ENCODE measurements around the gene PEX14.

DNA sequence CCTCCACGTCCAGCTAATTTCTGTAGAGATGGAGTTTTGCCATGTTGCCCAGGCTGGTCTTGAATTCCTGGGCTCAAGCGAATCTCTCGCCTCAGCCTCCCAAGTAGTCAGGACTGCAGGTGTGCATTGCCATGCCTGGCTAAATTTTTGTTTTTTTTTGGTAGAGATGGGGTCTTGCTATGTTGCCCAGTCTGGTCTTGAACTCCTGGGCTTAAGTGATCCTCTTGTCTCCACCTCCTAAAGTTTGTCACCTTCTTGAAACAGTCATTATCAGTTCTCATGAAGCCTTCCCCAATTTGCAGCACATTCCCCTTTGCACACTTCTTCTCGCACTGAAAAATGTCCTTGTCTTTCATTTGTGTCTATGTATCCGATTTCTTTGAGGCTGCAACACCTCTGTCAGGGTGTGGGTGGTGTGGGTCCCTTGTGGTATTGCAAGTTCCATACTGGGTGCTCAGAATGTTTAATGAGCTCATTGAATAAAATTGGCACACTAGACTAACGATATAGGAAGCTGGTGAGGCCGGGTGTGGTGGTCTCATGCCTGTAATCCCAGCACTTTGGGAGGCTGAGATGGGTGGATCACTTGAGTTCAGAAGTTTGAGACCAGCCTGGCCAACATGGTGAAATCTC is 27.8 kb upstream of the PEX14 start:
- TF ChIP-seq, protein P1, sequence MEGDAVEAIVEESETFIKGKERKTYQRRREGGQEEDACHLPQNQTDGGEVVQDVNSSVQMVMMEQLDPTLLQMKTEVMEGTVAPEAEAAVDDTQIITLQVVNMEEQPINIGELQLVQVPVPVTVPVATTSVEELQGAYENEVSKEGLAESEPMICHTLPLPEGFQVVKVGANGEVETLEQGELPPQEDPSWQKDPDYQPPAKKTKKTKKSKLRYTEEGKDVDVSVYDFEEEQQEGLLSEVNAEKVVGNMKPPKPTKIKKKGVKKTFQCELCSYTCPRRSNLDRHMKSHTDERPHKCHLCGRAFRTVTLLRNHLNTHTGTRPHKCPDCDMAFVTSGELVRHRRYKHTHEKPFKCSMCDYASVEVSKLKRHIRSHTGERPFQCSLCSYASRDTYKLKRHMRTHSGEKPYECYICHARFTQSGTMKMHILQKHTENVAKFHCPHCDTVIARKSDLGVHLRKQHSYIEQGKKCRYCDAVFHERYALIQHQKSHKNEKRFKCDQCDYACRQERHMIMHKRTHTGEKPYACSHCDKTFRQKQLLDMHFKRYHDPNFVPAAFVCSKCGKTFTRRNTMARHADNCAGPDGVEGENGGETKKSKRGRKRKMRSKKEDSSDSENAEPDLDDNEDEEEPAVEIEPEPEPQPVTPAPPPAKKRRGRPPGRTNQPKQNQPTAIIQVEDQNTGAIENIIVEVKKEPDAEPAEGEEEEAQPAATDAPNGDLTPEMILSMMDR (conservative IDR thresholded peaks at IDR 0.05; ENCODE audit: low read depth in 2 of 2) = no peak
- TF ChIP-seq CREB1 (CRISPR knock-in tag; IDR thresholded peaks at IDR 0.05; ENCODE audit: low read depth) = no peak
- no peak for TF ChIP-seq EZH2 (IDR thresholded peaks at IDR 0.05; ENCODE audit: low read depth, unreplicated experiment)
- TF ChIP-seq REST (IDR thresholded peaks at IDR 0.05; ENCODE audit: unreplicated experiment) = no peak
- no peak for TF ChIP-seq EZH2phosphoT487 (IDR thresholded peaks at IDR 0.05; ENCODE audit: unreplicated experiment)

Measured in GM23338 (cell line).